ENCODE measurements around the gene CECR2.
"Not testable (repeated sequence)": the region's sequence is repeated elsewhere in the genome, so short reads cannot be mapped to it uniquely, and the experiment has no call there.

The CECR2 gene

DNA sequence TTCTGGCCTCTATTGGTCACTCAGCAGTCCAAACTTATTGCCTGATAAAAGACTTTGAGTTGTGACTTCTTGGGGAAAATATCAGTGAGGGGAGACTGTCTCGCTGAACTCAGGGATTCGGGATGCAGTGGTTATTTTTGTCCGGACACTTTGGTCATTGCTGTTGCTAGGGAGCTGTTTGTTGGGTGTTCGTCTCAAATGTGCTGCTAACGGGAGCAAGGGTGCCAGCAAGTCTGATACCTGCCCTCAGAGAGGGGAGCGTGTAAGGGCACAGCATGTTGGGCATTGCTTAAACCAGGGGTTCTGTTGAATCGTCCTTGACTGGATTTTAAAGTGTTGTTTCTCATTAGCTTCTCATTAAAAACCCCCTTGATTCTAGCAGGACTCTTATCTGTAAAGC is 144.8 kb downstream of the CECR2 start:
- Histone ChIP-seq H3K4me1 (ENCODE audit: control insufficient read depth, insufficient read depth, low read length, poor library complexity, severe bottlenecking) (no peaks in the 10 kb centered on the region), H3K9me3 (ENCODE audit: control insufficient read depth, low read length) (no peaks in the 10 kb centered on the region), H3K36me3 (ENCODE audit: control insufficient read depth, insufficient read depth, low read length) (no peaks in the 10 kb centered on the region), H3K27ac (ENCODE audit: insufficient read depth, low read length, poor library complexity, severe bottlenecking) (no peak overlapping the region), H3K27me3 (replicated peaks; ENCODE audit: control insufficient read depth, insufficient read depth, low read length, poor library complexity, severe bottlenecking) (no peaks in the 10 kb centered on the region), H3K4me3 (ENCODE audit: insufficient read depth, low read depth, low read length, poor library complexity, severe bottlenecking) (no peak overlapping the region)
- DNase-seq = no peak

GRCh38 chr22:17518406-17518805 is 149.1 kb downstream of the CECR2 start:
- Histone ChIP-seq H3K4me1 (ENCODE audit: control insufficient read depth, insufficient read depth, low read length, poor library complexity, severe bottlenecking) (no peaks in the 10 kb centered on the region), H3K27me3 (replicated peaks; ENCODE audit: control insufficient read depth, insufficient read depth, low read length, poor library complexity, severe bottlenecking) (no peaks in the 10 kb centered on the region), H3K9me3 (ENCODE audit: control insufficient read depth, low read length) (no peaks in the 10 kb centered on the region), H3K27ac (ENCODE audit: insufficient read depth, low read length, poor library complexity, severe bottlenecking) (no peak overlapping the region), H3K4me3 (ENCODE audit: insufficient read depth, low read depth, low read length, poor library complexity, severe bottlenecking) (no peak overlapping the region), H3K36me3 (ENCODE audit: control insufficient read depth, insufficient read depth, low read length) (no peaks in the 10 kb centered on the region)
- no peak for DNase-seq

- DNase-seq; H3K9me3 ChIP-seq (ENCODE audit: control insufficient read depth, low read length); H3K4me1 ChIP-seq (ENCODE audit: control insufficient read depth, insufficient read depth, low read length, poor library complexity, severe bottlenecking); H3K4me3 ChIP-seq (ENCODE audit: insufficient read depth, low read depth, low read length, poor library complexity, severe bottlenecking); H3K27me3 ChIP-seq (replicated peaks; ENCODE audit: control insufficient read depth, insufficient read depth, low read length, poor library complexity, severe bottlenecking); H3K36me3 ChIP-seq (ENCODE audit: control insufficient read depth, insufficient read depth, low read length); H3K27ac ChIP-seq (ENCODE audit: insufficient read depth, low read length, poor library complexity, severe bottlenecking): not testable (repeated sequence)
Observed at GRCh38 chr22:17521971-17522370, 152.7 kb downstream of the CECR2 start.

- Histone ChIP-seq H3K4me1 (ENCODE audit: control insufficient read depth, insufficient read depth, low read length, poor library complexity, severe bottlenecking) (no peaks in the 10 kb centered on the region), H3K36me3 (ENCODE audit: control insufficient read depth, insufficient read depth, low read length) (no peaks in the 10 kb centered on the region), H3K27me3 (replicated peaks; ENCODE audit: control insufficient read depth, insufficient read depth, low read length, poor library complexity, severe bottlenecking) (no peaks in the 10 kb centered on the region), H3K9me3 (ENCODE audit: control insufficient read depth, low read length) (no peaks in the 10 kb centered on the region), H3K27ac (ENCODE audit: insufficient read depth, low read length, poor library complexity, severe bottlenecking) (no peak overlapping the region), H3K4me3 (ENCODE audit: insufficient read depth, low read depth, low read length, poor library complexity, severe bottlenecking) (no peak overlapping the region)
- DNase-seq = no peak
Observed at GRCh38 chr22:17523925-17524324, 154.7 kb downstream of the CECR2 start.

DNA sequence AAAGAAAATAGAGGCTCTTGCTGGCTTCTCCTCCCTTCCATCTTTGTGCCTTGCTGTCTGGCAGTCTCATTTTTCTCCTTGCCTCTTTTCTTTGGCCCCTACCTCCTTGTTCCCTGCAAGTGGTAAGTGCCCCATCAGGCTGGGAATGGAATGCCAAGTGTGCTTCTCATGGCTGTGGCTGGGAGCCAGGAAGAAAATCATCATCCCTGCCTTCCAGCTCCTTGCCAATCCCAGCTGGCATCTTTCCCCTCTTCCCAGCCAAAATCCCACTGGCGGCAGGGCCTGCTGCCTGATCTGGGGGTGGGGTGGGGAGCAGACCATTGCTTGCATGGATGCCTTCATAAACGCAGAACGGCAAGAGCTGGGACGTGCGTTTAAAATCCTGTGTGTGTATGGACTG is 167.0 kb downstream of the CECR2 start:
- Histone ChIP-seq H3K27ac (ENCODE audit: insufficient read depth, low read length, poor library complexity, severe bottlenecking) (no peak overlapping the region), H3K4me3 (ENCODE audit: insufficient read depth, low read depth, low read length, poor library complexity, severe bottlenecking) (no peak overlapping the region), H3K27me3 (replicated peaks; ENCODE audit: control insufficient read depth, insufficient read depth, low read length, poor library complexity, severe bottlenecking) (no peaks in the 10 kb centered on the region), H3K36me3 (ENCODE audit: control insufficient read depth, insufficient read depth, low read length) (no peaks in the 10 kb centered on the region), H3K9me3 (ENCODE audit: control insufficient read depth, low read length) (no peaks in the 10 kb centered on the region), H3K4me1 (ENCODE audit: control insufficient read depth, insufficient read depth, low read length, poor library complexity, severe bottlenecking) (no peaks in the 10 kb centered on the region)
- DNase-seq = no peak

GRCh38 chr22:17537155-17537554 is 167.9 kb downstream of the CECR2 start:
- Histone ChIP-seq H3K27me3 (replicated peaks; ENCODE audit: control insufficient read depth, insufficient read depth, low read length, poor library complexity, severe bottlenecking) (no peaks in the 10 kb centered on the region), H3K36me3 (ENCODE audit: control insufficient read depth, insufficient read depth, low read length) (no peaks in the 10 kb centered on the region), H3K27ac (ENCODE audit: insufficient read depth, low read length, poor library complexity, severe bottlenecking) (no peak overlapping the region), H3K9me3 (ENCODE audit: control insufficient read depth, low read length) (no peaks in the 10 kb centered on the region), H3K4me1 (ENCODE audit: control insufficient read depth, insufficient read depth, low read length, poor library complexity, severe bottlenecking) (no peaks in the 10 kb centered on the region), H3K4me3 (ENCODE audit: insufficient read depth, low read depth, low read length, poor library complexity, severe bottlenecking) (no peak overlapping the region)
- no peak for DNase-seq

GRCh38 chr22:17540481-17540880 is 171.2 kb downstream of the CECR2 start:
- Histone ChIP-seq H3K27ac (ENCODE audit: insufficient read depth, low read length, poor library complexity, severe bottlenecking) (no peak overlapping the region), H3K27me3 (replicated peaks; ENCODE audit: control insufficient read depth, insufficient read depth, low read length, poor library complexity, severe bottlenecking) (no peaks in the 10 kb centered on the region), H3K36me3 (ENCODE audit: control insufficient read depth, insufficient read depth, low read length) (no peaks in the 10 kb centered on the region), H3K4me3 (ENCODE audit: insufficient read depth, low read depth, low read length, poor library complexity, severe bottlenecking) (no peak overlapping the region), H3K9me3 (ENCODE audit: control insufficient read depth, low read length) (no peaks in the 10 kb centered on the region), H3K4me1 (ENCODE audit: control insufficient read depth, insufficient read depth, low read length, poor library complexity, severe bottlenecking) (no peaks in the 10 kb centered on the region)
- no peak for DNase-seq

DNA sequence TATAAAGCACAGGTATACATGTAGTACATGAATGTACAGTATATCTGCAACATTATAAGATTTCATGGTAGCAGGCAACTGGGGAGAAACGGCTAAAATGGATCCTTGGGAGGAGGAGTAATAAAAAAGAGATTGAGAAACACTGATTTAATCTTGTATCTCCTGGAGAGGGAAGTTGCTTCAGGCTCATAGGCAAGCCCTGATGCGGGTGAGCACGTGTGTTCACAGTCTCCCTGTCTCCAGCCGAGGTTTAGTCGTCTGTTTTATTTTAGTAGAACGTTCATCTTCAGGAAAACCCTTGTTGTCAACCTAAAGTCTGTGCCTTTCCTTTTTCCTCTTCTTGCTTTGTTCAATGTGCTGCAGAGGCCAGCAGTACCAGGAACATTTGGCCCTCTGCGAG is 172.2 kb downstream of the CECR2 start:
- no peaks in the 10 kb centered on the region for H3K9me3 ChIP-seq (ENCODE audit: control insufficient read depth, low read length)
- DNase-seq = no peak
- no peaks in the 10 kb centered on the region for H3K4me1 ChIP-seq (ENCODE audit: control insufficient read depth, insufficient read depth, low read length, poor library complexity, severe bottlenecking)

GRCh38 chr22:17542452-17542851 is 173.2 kb downstream of the CECR2 start:
- no peak overlapping the region for H3K27ac ChIP-seq (ENCODE audit: insufficient read depth, low read length, poor library complexity, severe bottlenecking)
- H3K4me3 ChIP-seq (ENCODE audit: insufficient read depth, low read depth, low read length, poor library complexity, severe bottlenecking) = no peak overlapping the region
- no peaks in the 10 kb centered on the region for H3K9me3 ChIP-seq (ENCODE audit: control insufficient read depth, low read length)
- no peaks in the 10 kb centered on the region for H3K27me3 ChIP-seq (replicated peaks; ENCODE audit: control insufficient read depth, insufficient read depth, low read length, poor library complexity, severe bottlenecking)
- H3K36me3 ChIP-seq (ENCODE audit: control insufficient read depth, insufficient read depth, low read length) = no peaks in the 10 kb centered on the region
- H3K4me1 ChIP-seq (ENCODE audit: control insufficient read depth, insufficient read depth, low read length, poor library complexity, severe bottlenecking) = no peaks in the 10 kb centered on the region
- DNase-seq = no peak

More for the DNA sequence above, 172.2 kb downstream of the CECR2 start:
- Histone ChIP-seq H3K27me3 (replicated peaks; ENCODE audit: control insufficient read depth, insufficient read depth, low read length, poor library complexity, severe bottlenecking) (no peaks in the 10 kb centered on the region), H3K27ac (ENCODE audit: insufficient read depth, low read length, poor library complexity, severe bottlenecking) (no peak overlapping the region), H3K36me3 (ENCODE audit: control insufficient read depth, insufficient read depth, low read length) (no peaks in the 10 kb centered on the region), H3K4me3 (ENCODE audit: insufficient read depth, low read depth, low read length, poor library complexity, severe bottlenecking) (no peak overlapping the region)

GRCh38 chr22:17548010-17548755 is 178.9 kb downstream of the CECR2 start:
- H3K4me3 ChIP-seq (ENCODE audit: insufficient read depth, low read depth, low read length, poor library complexity, severe bottlenecking) = no peak overlapping the region
- no peaks in the 10 kb centered on the region for H3K27me3 ChIP-seq (replicated peaks; ENCODE audit: control insufficient read depth, insufficient read depth, low read length, poor library complexity, severe bottlenecking)
- H3K36me3 ChIP-seq (ENCODE audit: control insufficient read depth, insufficient read depth, low read length) = no peaks in the 10 kb centered on the region
- H3K4me1 ChIP-seq (ENCODE audit: control insufficient read depth, insufficient read depth, low read length, poor library complexity, severe bottlenecking) = no peaks in the 10 kb centered on the region
- H3K27ac ChIP-seq (ENCODE audit: insufficient read depth, low read length, poor library complexity, severe bottlenecking) = no peak overlapping the region
- H3K9me3 ChIP-seq (ENCODE audit: control insufficient read depth, low read length) = no peaks in the 10 kb centered on the region
- no peak for DNase-seq
